Measurements from ENCODE around the gene MCM7.

MCM7 gene

DNA sequence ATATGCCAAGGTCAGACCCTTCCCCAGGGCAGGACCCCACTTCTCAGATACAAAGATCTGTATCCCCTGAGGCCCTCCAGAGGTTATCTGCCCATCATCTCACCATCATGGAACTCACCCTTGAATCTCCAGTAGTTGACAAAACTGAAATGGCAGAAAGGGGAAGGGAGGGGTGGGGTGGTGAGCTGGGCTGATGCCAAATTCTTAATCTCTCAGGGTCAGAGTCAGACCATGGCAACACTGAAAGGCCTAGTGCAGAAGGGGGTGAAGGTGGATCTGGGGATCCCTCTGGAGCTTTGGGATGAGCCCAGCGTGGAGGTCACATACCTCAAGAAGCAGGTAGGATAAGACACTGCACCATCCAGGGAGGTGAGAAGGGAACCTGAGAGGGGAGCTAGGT, 21.4 kb upstream of the MCM7 start:
- DNase-seq (ENCODE audit: low read depth in 2 of 2) = no peak

DNA sequence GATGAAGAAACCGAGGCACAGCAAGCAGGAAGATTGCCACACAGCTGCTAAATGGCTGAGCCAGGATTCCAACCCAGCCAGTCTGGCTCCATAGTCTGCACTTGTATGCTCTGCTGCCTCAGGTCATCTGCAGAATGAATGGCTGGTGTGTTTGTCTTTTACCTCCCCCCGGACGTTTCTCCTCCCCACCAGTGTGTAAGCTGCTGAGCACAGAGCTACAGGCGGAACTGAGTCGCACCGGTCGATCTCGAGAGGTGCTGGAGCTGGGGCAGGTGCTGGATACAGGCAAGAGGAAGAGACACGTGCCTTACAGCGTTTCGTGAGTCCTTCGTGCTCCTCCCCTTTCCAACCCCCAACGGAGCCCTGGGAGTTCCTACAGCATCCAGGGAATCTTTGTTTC, 20.9 kb upstream of the MCM7 start:
- no peak for DNase-seq (ENCODE audit: low read depth in 2 of 2)

- DNase-seq (ENCODE audit: low read depth in 2 of 2) = no peak
Observed at GRCh38 chr7:100120733-100121036, 19.5 kb upstream of the MCM7 start.

DNA sequence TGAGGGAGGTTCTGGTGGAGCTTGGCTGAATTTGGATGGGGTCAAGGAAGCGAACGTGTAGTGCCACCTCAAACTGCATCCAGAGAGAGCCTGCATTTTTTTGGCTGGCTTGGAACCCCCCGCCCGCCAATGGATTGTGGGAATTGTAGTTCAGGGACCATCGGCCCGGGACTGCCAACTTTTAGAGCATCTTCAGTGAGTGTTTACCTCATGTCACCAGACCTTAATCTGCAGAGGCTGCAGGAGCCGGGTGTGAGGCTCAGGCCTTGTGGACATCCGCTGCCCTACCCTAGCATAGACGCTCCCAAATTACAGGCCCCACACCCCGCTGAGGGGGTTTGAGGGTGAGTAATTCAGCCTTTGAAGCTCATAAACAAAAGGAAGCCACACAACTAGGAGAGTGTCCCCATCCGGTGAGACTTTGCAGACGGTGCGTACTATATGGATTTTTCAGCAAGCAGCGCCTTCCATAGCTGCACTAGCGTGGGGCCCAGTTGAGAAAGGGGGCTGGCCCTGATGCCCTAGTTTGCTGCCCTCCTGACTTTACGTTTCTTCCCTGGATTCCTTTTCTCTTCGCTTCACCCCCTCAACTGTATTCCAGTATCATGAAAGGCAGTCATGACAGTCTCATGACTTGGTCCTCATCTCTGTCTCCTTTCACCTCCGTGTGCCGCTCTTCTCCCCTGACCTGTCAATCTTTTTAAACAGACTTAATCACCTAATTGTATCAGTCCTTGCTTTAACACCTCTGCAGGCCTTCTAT, 19.0 kb upstream of the MCM7 start:
- peak; percentile 54 to 59 for DNase-seq (ENCODE audit: low read depth in 2 of 2)

GRCh38 chr7:100119072-100119969, 18.1 kb upstream of the MCM7 start, which contains the start of the genes CNPY4 and TAF6:
Gene CNPY4, plus strand, starts transcription at chr7:100119634. Its CDS starts 111 bp downstream, at chr7:100119745.
Gene TAF6, minus strand, starts transcription at chr7:100119358. Its CDS starts 5,149 bp downstream, at chr7:100114209.
- peak; percentile 91 to 95 for DNase-seq (ENCODE audit: low read depth in 2 of 2)

GRCh38 chr7:100118388-100119071, 17.3 kb upstream of the MCM7 start:
- DNase-seq (ENCODE audit: low read depth in 2 of 2) = no peak

DNA sequence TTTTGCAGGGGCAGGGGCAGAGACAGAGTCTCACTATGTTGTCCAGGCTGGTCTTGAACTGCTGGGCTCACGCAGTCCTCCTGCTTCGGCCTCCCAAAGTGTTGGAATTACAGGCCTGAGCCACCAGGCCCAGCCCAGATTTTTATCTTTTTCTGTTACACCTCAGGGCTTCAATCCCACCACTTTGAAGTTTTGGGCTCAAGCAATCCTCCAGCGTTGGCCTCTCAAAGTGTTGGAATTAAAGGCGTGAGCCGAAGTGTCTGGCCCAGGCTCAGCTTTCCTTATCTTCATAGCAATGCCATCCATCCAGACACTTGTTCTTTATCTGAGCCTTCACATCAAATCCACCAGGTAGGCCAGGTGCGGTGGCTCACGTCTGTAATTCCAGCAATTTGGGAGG, 13.8 kb upstream of the MCM7 start:
- DNase-seq (ENCODE audit: low read depth in 2 of 2) = no peak

- no peak for DNase-seq (ENCODE audit: low read depth in 2 of 2)
Observed at GRCh38 chr7:100111914-100112313, 10.7 kb upstream of the MCM7 start.

DNA sequence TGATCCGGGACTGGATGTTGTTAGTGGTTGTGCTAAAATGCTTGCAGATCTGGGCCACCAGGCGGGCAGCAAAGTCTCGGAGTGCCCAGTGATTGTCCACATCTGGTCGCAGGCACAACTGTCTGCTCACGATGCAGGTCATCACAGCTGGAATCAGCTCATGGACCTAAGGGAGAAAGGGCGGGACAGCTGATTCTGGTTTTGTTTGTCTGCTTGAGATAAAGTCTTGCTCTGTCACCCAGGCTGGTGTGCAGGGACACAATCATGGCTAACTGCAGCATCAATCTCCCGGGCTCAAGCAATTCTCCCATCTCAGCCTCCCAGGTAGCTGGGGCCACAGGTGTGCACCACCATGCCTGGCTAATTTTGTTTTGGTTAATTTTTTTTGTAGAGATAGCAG, 10.0 kb upstream of the MCM7 start:
- DNase-seq (ENCODE audit: low read depth in 2 of 2) = no peak

GRCh38 chr7:100109521-100110163, 8.4 kb upstream of the MCM7 start:
- no peak for DNase-seq (ENCODE audit: low read depth in 2 of 2)

GRCh38 chr7:100107890-100108289, 6.7 kb upstream of the MCM7 start:
- DNase-seq (ENCODE audit: low read depth in 2 of 2) = no peak

GRCh38 chr7:100107125-100107737, 6.0 kb upstream of the MCM7 start:
- DNase-seq (ENCODE audit: low read depth in 2 of 2) = no peak

- no peak for DNase-seq (ENCODE audit: low read depth in 2 of 2)
Observed at GRCh38 chr7:100106633-100107032, 5.4 kb upstream of the MCM7 start.

DNA sequence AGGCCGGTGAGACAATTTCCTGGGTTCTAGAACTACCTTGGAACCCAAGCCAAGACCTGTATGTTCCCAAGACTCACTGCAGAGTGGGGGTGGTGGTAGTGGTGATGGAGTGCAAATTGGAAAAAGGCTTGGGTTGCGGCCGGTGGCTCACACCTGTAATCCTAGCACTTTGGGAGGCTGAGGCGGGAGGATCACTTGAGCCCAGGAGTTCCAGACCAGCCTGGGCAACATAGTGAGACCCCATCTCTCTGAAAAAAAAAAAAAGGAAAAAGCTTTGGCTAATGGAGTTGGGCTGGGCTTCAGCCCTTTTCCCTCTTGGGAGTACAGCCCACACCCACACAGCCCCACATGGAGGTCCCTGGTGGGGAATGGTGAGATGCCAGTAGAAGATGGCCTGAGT, 4.3 kb upstream of the MCM7 start:
- DNase-seq (ENCODE audit: low read depth in 2 of 2) = no peak

GRCh38 chr7:100102950-100103840, 2.0 kb upstream of the MCM7 start:
- no peak for DNase-seq (ENCODE audit: low read depth in 2 of 2)

GRCh38 chr7:100100420-100101015, 679 bp downstream of the MCM7 start:
- peak; percentile 77 to 79 for DNase-seq (ENCODE audit: low read depth in 2 of 2)

DNA sequence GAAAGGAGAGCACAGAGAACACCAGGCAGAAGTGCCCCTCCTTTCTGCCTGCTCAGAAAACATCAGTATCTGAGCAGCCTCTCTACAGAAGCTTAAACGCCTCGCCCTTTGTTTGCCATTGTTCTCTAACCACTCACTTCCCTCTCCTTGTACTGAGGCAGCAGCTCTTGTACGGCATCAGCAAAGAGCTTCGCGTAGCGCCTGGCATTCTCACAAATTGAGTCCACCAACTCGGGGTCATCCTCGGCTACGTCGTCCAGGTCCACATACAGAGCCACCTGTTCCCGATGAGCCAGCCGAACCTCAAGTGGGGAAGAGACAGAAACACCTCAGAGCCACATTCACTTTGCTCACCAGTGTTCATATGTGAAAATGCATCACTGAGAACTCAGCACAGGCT, 1.7 kb downstream of the MCM7 start:
- DNase-seq (ENCODE audit: low read depth in 2 of 2) = no peak

DNA sequence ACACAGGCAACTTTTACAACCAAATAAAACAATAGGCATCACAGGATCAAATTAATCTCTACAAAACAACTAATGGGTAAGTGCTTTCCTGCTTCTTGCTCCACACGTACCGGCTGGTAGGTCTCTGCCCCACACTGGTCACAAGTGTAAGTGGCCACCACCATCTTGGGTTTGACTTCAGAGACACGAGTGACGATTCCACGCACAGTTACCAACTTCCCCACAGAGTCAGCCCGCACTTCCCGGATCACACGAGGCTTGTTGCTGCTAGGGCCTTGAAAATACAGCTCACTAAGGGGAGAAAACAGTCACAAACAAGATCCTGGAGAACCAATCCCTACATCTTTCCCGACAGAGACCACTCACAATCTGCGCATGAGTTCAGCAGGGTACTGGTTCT, 2.3 kb downstream of the MCM7 start:
- DNase-seq (ENCODE audit: low read depth in 2 of 2) = no peak

DNA sequence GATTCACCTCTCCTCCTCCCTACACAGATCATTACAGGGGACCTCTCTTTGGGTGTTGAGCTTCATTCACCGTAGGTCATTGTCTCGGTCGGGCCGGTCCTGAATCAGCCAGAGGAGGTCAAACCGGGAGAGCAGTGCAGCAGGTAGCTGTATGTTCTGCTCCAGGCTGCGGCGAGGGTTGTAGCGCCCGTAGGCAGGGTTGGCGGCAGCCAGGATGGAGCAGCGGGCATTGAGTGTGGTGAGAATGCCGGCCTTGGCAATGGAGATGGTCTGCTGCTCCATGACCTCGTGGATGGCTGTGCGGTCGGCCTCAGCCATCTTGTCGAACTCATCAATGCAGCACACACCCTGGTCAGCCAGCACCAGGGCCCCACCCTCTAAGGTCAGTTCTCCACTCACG, 5.5 kb downstream of the MCM7 start:
- DNase-seq (ENCODE audit: low read depth in 2 of 2) = no peak

DNA sequence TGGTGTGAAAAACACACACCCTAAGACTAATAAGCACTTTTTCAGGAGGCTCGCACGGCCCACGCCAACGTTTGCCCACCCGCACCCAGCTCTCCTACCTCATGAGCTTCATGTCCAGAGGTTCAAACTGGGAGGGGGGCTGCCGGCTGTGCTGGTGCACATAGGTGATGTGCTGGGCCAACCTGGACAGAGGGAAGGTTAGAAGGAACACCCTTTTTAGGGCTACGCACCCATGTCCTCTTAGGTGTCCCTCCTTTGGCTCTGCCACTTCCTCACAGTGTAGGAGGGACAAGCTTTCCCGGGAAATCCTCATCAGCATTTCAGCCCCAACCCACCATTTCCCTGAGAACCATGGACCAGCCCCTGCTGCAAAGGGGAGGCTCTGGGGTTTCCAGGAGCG, 5.9 kb downstream of the MCM7 start:
- DNase-seq (ENCODE audit: low read depth in 2 of 2) = no peak

Measured in stimulated activated CD4-positive, alpha-beta T cell treated with anti-CD3 and anti-CD28 coated beads, Interleukin-12 subunit alpha, Interleukin-12 subunit beta, amount 100 ng/mL, for 24 hours (primary cell).